ENCODE measurements around the gene SLC22A12.

DNA sequence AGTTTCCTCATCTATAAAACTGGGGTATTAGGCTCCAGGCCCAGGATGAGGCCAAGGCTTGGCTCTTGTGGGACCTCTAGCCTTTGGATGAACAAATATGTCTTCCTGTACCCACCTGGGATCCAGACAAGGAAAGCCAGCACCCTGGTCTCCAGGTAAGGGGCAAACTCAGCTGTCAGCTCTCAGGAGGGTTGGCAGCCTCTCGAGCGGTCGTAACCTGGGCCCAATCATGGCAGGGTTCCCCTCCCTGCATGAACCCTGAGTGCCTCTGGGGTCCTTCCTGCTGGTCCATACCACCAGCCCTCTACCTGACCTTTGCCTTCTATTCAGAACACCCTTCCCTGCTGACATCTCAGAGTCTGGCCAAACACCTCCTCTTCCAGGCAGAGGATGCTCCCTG lies 19.6 kb downstream of the SLC22A12 start:
- TF ChIP-seq, protein P1, sequence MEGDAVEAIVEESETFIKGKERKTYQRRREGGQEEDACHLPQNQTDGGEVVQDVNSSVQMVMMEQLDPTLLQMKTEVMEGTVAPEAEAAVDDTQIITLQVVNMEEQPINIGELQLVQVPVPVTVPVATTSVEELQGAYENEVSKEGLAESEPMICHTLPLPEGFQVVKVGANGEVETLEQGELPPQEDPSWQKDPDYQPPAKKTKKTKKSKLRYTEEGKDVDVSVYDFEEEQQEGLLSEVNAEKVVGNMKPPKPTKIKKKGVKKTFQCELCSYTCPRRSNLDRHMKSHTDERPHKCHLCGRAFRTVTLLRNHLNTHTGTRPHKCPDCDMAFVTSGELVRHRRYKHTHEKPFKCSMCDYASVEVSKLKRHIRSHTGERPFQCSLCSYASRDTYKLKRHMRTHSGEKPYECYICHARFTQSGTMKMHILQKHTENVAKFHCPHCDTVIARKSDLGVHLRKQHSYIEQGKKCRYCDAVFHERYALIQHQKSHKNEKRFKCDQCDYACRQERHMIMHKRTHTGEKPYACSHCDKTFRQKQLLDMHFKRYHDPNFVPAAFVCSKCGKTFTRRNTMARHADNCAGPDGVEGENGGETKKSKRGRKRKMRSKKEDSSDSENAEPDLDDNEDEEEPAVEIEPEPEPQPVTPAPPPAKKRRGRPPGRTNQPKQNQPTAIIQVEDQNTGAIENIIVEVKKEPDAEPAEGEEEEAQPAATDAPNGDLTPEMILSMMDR (IDR thresholded peaks at IDR 0.05) = no peak
- TF ChIP-seq POLR2A (IDR thresholded peaks at IDR 0.05) = no peak

All from right lobe of liver (tissue), 4 donors.